HG03095 (cell line): ENCODE data around the gene PRR36.
"Not testable (repeated sequence)": the region's sequence is repeated elsewhere in the genome, so short reads cannot be mapped to it uniquely, and the experiment has no call there.

Source experiments
- ATAC-seq: cut with Tn5 transposase; IDR thresholded peaks from one replicate; pipeline ENCODE4 v1.9.1; 2021; ENCODE audit warnings: moderate library complexity; ENCODE audit not compliant: unreplicated experiment

Gene PRR36

GRCh38 chr19:7860714-7861618, 13.2 kb downstream of the PRR36 start:
- no peak for ATAC-seq

- no peak for ATAC-seq
These were observed 14.1 kb downstream of the PRR36 start for GRCh38 chr19:7859831-7860713.

GRCh38 chr19:7859087-7859486, 15.1 kb downstream of the PRR36 start:
- not testable (repeated sequence) for ATAC-seq

GRCh38 chr19:7858109-7858770, 15.9 kb downstream of the PRR36 start:
- no peak for ATAC-seq

GRCh38 chr19:7857727-7858108, 16.5 kb downstream of the PRR36 start:
- no peak for ATAC-seq

GRCh38 chr19:7856679-7857663, 17.2 kb downstream of the PRR36 start:
- no peak for ATAC-seq

GRCh38 chr19:7856109-7856591, 18.0 kb downstream of the PRR36 start:
- ATAC-seq = no peak

- ATAC-seq = no peak
These were observed 18.6 kb downstream of the PRR36 start for GRCh38 chr19:7855426-7856108.

GRCh38 chr19:7853770-7854128, 20.4 kb downstream of the PRR36 start:
- no peak for ATAC-seq

- no peak for ATAC-seq
These were observed 21.1 kb downstream of the PRR36 start for GRCh38 chr19:7852851-7853769.

- ATAC-seq = no peak
These were observed 22.3 kb downstream of the PRR36 start for GRCh38 chr19:7851623-7852500.

- no peak for ATAC-seq
These were observed 23.1 kb downstream of the PRR36 start for GRCh38 chr19:7850945-7851622.

GRCh38 chr19:7850000-7850813, 24.0 kb downstream of the PRR36 start:
- ATAC-seq = no peak

GRCh38 chr19:7849631-7849999, 24.6 kb downstream of the PRR36 start:
- ATAC-seq = no peak

GRCh38 chr19:7848779-7849457, 25.3 kb downstream of the PRR36 start:
- no peak for ATAC-seq

GRCh38 chr19:7847664-7848063, 26.5 kb downstream of the PRR36 start:
- ATAC-seq = no peak
